Right lobe of liver (tissue), 4 donors: ENCODE measurements around the gene UCK1.

Source experiments
- CTCF ChIP-seq, 4 donors: fragments of 200-600 bp in 3 of 4; fragments of 450-650 bp in 1 of 4; IDR thresholded peaks; one replicate each; pipeline versions ENCODE4 v1.5.1 to v1.8.0; 2016 to 2022; ENCODE audit warnings: antibody characterized with exemption in 4 of 4, mild to moderate bottlenecking in 2 of 4
- POLR2A ChIP-seq: fragments of 450-650 bp; IDR thresholded peaks from one replicate; pipeline ENCODE4 v1.6.1; 2017; ENCODE audit warnings: antibody characterized with exemption, mild to moderate bottlenecking
- donor health status: DM: no; HTN: no; CAD: no.
- donor health status: DM: no; HTN: no; CAD: no.
- donor health status: DM: no; HTN: yes; CAD: no.

GRCh38 chr9:131522257-131523085 lies 8.6 kb downstream of the UCK1 start:
- TF ChIP-seq CTCF (IDR thresholded peaks at IDR 0.05) (no peak), POLR2A (no peak)
